H9 (cell line): ENCODE measurements around the gene NRXN2. TPM values are rescaled to one million over a fixed set of nuclear protein-coding genes. Genes with fewer than 3 reads are reported as not detected.

Experiments
- DNase-seq: peaks from one replicate; pipeline ENCODE4 v3.0.0-alpha.2; 2017
- H2AFZ ChIP-seq: one replicate; pipeline ENCODE4 v1.6.1; 2013; ENCODE audit warnings: mild to moderate bottlenecking, low read length, control low read depth, moderate library complexity
- H2AK5ac ChIP-seq: 2 replicates; pipeline ENCODE4 v1.6.1; 2013; ENCODE audit warnings: low read length, control low read depth, mixed read lengths; ENCODE audit not compliant: insufficient read length
- H2BK120ac ChIP-seq: one replicate; pipeline ENCODE4 v1.6.1; 2013; ENCODE audit warnings: low read depth, mild to moderate bottlenecking, low read length, control low read depth, inconsistent platforms; ENCODE audit not compliant: poor library complexity, severe bottlenecking
- H2BK12ac ChIP-seq: 2 replicates; pipeline ENCODE4 v1.6.1; 2013; ENCODE audit warnings: low read length, control low read depth, mixed read lengths, low read depth; ENCODE audit not compliant: insufficient read length
- H2BK15ac ChIP-seq: 2 replicates; pipeline ENCODE4 v1.6.1; 2013; ENCODE audit warnings: low read depth, low read length, control low read depth
- H2BK20ac ChIP-seq: one replicate; pipeline ENCODE4 v1.6.1; 2013; ENCODE audit warnings: low read depth, mild to moderate bottlenecking, low read length, control low read depth, inconsistent platforms; ENCODE audit not compliant: poor library complexity, severe bottlenecking
- H2BK5ac ChIP-seq: 2 replicates; pipeline ENCODE4 v1.6.1; 2013; ENCODE audit warnings: low read length, control low read depth, mixed read lengths; ENCODE audit not compliant: insufficient read length
- H3K14ac ChIP-seq: 2 replicates; pipeline ENCODE4 v1.6.1; 2013; ENCODE audit warnings: low read length, control low read depth; ENCODE audit not compliant: insufficient read depth
- H3K18ac ChIP-seq: 2 replicates; pipeline ENCODE4 v1.6.1; 2013; ENCODE audit warnings: low read depth, mild to moderate bottlenecking, mixed read lengths, low read length, control low read depth; ENCODE audit not compliant: insufficient read length
- H3K23ac ChIP-seq: 2 replicates; pipeline ENCODE4 v1.6.1; 2013; ENCODE audit warnings: low read length, control low read depth, mixed read lengths, low read depth; ENCODE audit not compliant: insufficient read length
- H3K23me2 ChIP-seq: 2 replicates; pipeline ENCODE4 v1.6.1; 2013; ENCODE audit warnings: low read depth, mild to moderate bottlenecking, mixed read lengths, low read length, control low read depth; ENCODE audit not compliant: insufficient read length, poor library complexity, severe bottlenecking
- H3K27ac ChIP-seq: 2 replicates; pipeline ENCODE4 v1.5.1; 2013; ENCODE audit warnings: low read length, control low read depth, mixed read lengths, low read depth; ENCODE audit not compliant: insufficient read length
- H3K27me3 ChIP-seq: 2 replicates; pipeline ENCODE4 v1.6.1; 2013; ENCODE audit warnings: low read length, control low read depth, inconsistent platforms; ENCODE audit not compliant: insufficient read depth
- H3K4ac ChIP-seq: 2 replicates; pipeline ENCODE4 v1.6.1; 2013; ENCODE audit warnings: low read depth, mild to moderate bottlenecking, control low read depth, inconsistent platforms, low read length, moderate library complexity
- H3K4me1 ChIP-seq: 2 replicates; pipeline ENCODE4 v1.6.1; 2013; ENCODE audit warnings: low read length, control low read depth, inconsistent platforms; ENCODE audit not compliant: insufficient read depth
- H3K4me2 ChIP-seq: 2 replicates; pipeline ENCODE4 v1.6.1; 2013; ENCODE audit warnings: low read length, control low read depth, mixed read lengths; ENCODE audit not compliant: insufficient read length, insufficient read depth
- H3K56ac ChIP-seq: 2 replicates; pipeline ENCODE4 v1.6.1; 2013; ENCODE audit warnings: low read depth, mild to moderate bottlenecking, mixed read lengths, low read length, control low read depth; ENCODE audit not compliant: insufficient read length
- H3K79me1 ChIP-seq: 2 replicates; pipeline ENCODE4 v1.6.1; 2013; ENCODE audit warnings: low read depth, mild to moderate bottlenecking, moderate library complexity, low read length, control low read depth, inconsistent platforms; ENCODE audit not compliant: insufficient read depth, poor library complexity, severe bottlenecking
- H3K79me2 ChIP-seq: 2 replicates; pipeline ENCODE4 v1.6.1; 2013; ENCODE audit warnings: low read length, control low read depth, inconsistent platforms; ENCODE audit not compliant: insufficient read depth
- H3K9ac ChIP-seq: 2 replicates; pipeline ENCODE4 v1.6.1; 2013; ENCODE audit warnings: low read length, control low read depth, mixed read lengths; ENCODE audit not compliant: insufficient read length; ENCODE audit errors: extremely low read depth
- H3K9me3 ChIP-seq: one replicate; pipeline ENCODE4 v1.6.1; 2013; ENCODE audit warnings: low read depth, low read length, inconsistent platforms; ENCODE audit not compliant: control insufficient read depth
- H3T11ph ChIP-seq: one replicate; pipeline ENCODE4 v1.6.1; 2013; ENCODE audit warnings: mild to moderate bottlenecking, low read length, control low read depth, inconsistent platforms
- H4K20me1 ChIP-seq: one replicate; pipeline ENCODE4 v1.6.1; 2013; ENCODE audit not compliant: control insufficient read depth, insufficient read length, insufficient read depth
- H4K5ac ChIP-seq: 2 replicates; pipeline ENCODE4 v1.6.1; 2013; ENCODE audit warnings: low read depth, mild to moderate bottlenecking, mixed read lengths, low read length, control low read depth; ENCODE audit not compliant: insufficient read length
- H4K8ac ChIP-seq: replicated peaks from 2 replicates; pipeline ENCODE4 v1.6.1; 2013; ENCODE audit warnings: low read length, control low read depth, mixed read lengths, low read depth; ENCODE audit not compliant: insufficient read length
- H4K91ac ChIP-seq: 2 replicates; pipeline ENCODE4 v1.6.1; 2013; ENCODE audit warnings: low read depth, mild to moderate bottlenecking, moderate library complexity, mixed read lengths, low read length, control low read depth; ENCODE audit not compliant: insufficient read length
- H3K27ac Mint-ChIP-seq, 3 experiments: 2 replicates in 2 of 3; 3 replicates in 1 of 3; pipeline ENCODE4 v1.8.0; 2020 to 2021; ENCODE audit warnings: mixed read lengths in 3 of 3, mild to moderate bottlenecking in 1 of 3, moderate library complexity in 1 of 3
- H3K27me3 Mint-ChIP-seq: 2 replicates; pipeline ENCODE4 v1.8.0; 2021; ENCODE audit warnings: low read depth, mild to moderate bottlenecking, moderate library complexity, mixed read lengths
- H3K36me3 Mint-ChIP-seq, 3 experiments: 2 replicates in 2 of 3; 3 replicates in 1 of 3; pipeline ENCODE4 v1.8.0; 2020 to 2021; ENCODE audit warnings: low read depth in 3 of 3, mixed read lengths in 3 of 3; ENCODE audit not compliant: insufficient read depth in 1 of 3
- H3K4me1 Mint-ChIP-seq, 2 experiments: 2 replicates each; pipeline ENCODE4 v1.8.0; 2020; ENCODE audit warnings: mixed read lengths in 2 of 2
- H3K4me3 Mint-ChIP-seq, 2 experiments: 2 replicates in 1 of 2; 3 replicates in 1 of 2; pipeline ENCODE4 v1.8.0; 2020 to 2021; ENCODE audit warnings: mild to moderate bottlenecking in 2 of 2, mixed read lengths in 2 of 2, moderate library complexity in 1 of 2
- H3K9me3 Mint-ChIP-seq, 2 experiments: 2 replicates in 1 of 2; 3 replicates in 1 of 2; pipeline ENCODE4 v1.8.0; 2020; ENCODE audit warnings: mild to moderate bottlenecking in 2 of 2, mixed read lengths in 2 of 2, moderate library complexity in 1 of 2
- CTCF ChIP-seq: fragments of 200-600 bp; sonication (generic); conservative IDR thresholded peaks from 3 replicates; pipeline ENCODE4 v1.8.0; 2021; ENCODE audit warnings: antibody characterized with exemption, mild to moderate bottlenecking
- WGBS: extraction: QIAGEN DNeasy Blood & Tissue Kit; methylation state at CpG from one replicate; pipeline ENCODE4 v1.1.7; 2013; ENCODE audit warnings: missing lambda C conversion rate, low lambda C conversion rate, mixed read lengths; ENCODE audit not compliant: insufficient read length; ENCODE audit errors: extremely low coverage; 5-methylcytosine and 5-hydroxymethylcytosine counted together
- total RNA-seq: library from RNA; stranded (reverse); gene quantifications from 2 replicates; pipeline ENCODE4 v1.2.1, GENCODE V29; 2021

Gene NRXN2
- total RNA-seq, 1 experiment from 2014 or later, result 3.9 TPM

- Mint-ChIP-seq H3K36me3 (peaks cover 0 to 10% (median 0%) of the 10 kb centered on the region in 3 experiments; a peak in 3 of 7 replicates), H3K27ac (no peak overlapping the region), H3K9me3 (no peaks in the 10 kb centered on the region), H3K27me3 (peaks cover 10% of the 10 kb centered on the region), H3K4me1 (peaks cover 12 to 27% of the 10 kb centered on the region in 2 experiments), H3K4me3 (no peak overlapping the region)
- Histone ChIP-seq H3K27me3 (no peaks in the 10 kb centered on the region), H3K79me1 (no peaks in the 10 kb centered on the region), H3K56ac (no peak overlapping the region), H2AK5ac (no peak overlapping the region), H2BK20ac (no peak overlapping the region), H3K23me2 (peaks cover under 1% of the 10 kb centered on the region), H3K18ac (no peak overlapping the region), H2AFZ (no peak overlapping the region), H3K4me2 (no peak overlapping the region), H3K4me1 (no peaks in the 10 kb centered on the region), H3K79me2 (no peaks in the 10 kb centered on the region), H3K27ac (no peak overlapping the region), H2BK5ac (no peak overlapping the region), H4K20me1 (no peaks in the 10 kb centered on the region), H3K9ac (no peak overlapping the region), H3K9me3 (no peaks in the 10 kb centered on the region), H4K91ac (no peak overlapping the region), H4K5ac (no peak overlapping the region), H3T11ph (no peak overlapping the region), H3K14ac (no peak overlapping the region), H4K8ac (no peak overlapping the region), H2BK12ac (no peak overlapping the region), H3K23ac (no peak overlapping the region), H2BK15ac (no peak overlapping the region), H3K4ac (no peak overlapping the region), H2BK120ac (no peak overlapping the region)
- TF ChIP-seq CTCF, result no peak
- no peak for DNase-seq
- no CpG with 5 or more reads among the region's 9 CpGs for WGBS
Observed at GRCh38 chr11:64751136-64751535, 28.1 kb upstream of the NRXN2 start.
